Keratinocyte (primary cell): ENCODE measurements around the gene PPP2R5B. TPM values are rescaled to one million over a fixed set of nuclear protein-coding genes. Genes with fewer than 3 reads are reported as not detected.

Source experiments
- DNase-seq: peaks from one replicate; pipeline ENCODE4 v3.0.0-alpha.2; 2011; ENCODE audit warnings: low read depth, missing footprints, low spot score
- FAIRE-seq: peaks from 2 replicates; lab custom pipeline; 2011; peaks lifted over from hg19 to GRCh38; lab: Jason Lieb, UNC
- H2AFZ ChIP-seq: 2 replicates; pipeline ENCODE4 v1.6.0; 2012; ENCODE audit warnings: low read length, control low read depth, inconsistent platforms; ENCODE audit not compliant: control insufficient read depth
- H3K27ac ChIP-seq: 2 replicates; pipeline ENCODE4 v1.5.1; 2011; ENCODE audit warnings: low read length; ENCODE audit not compliant: control insufficient read depth, insufficient read depth
- H3K27me3 ChIP-seq: 3 replicates; pipeline ENCODE4 v1.6.0; 2011; ENCODE audit warnings: low read length; ENCODE audit not compliant: control insufficient read depth, insufficient read depth; ENCODE audit errors: extremely low read depth
- H3K36me3 ChIP-seq, 2 experiments: 2 replicates in 1 of 2; 3 replicates in 1 of 2; pipeline ENCODE4 v1.5.1; 2011; ENCODE audit warnings: low read length in 2 of 2, mild to moderate bottlenecking in 1 of 2; ENCODE audit not compliant: control insufficient read depth in 2 of 2, insufficient read depth in 2 of 2; ENCODE audit errors: extremely low read depth in 1 of 2
- H3K4me1 ChIP-seq: 3 replicates; pipeline ENCODE4 v1.5.1; 2011; ENCODE audit warnings: low read length; ENCODE audit not compliant: control insufficient read depth, insufficient read depth; ENCODE audit errors: extremely low read depth
- H3K4me2 ChIP-seq: 3 replicates; pipeline ENCODE4 v1.6.0; 2011; ENCODE audit warnings: low read depth, low read length; ENCODE audit not compliant: control insufficient read depth, insufficient read depth; ENCODE audit errors: extremely low read depth
- H3K4me3 ChIP-seq, 3 experiments: fragments of 200-600 bp in 1 of 3; sonication (generic) in 1 of 3; 2 replicates in 2 of 3; 3 replicates in 1 of 3; pipeline ENCODE4 v1.5.1; 2011 to 2016; ENCODE audit warnings: low read length in 3 of 3, mild to moderate bottlenecking in 3 of 3, control low read depth in 2 of 3, inconsistent platforms in 1 of 3, low read depth in 1 of 3, mixed read lengths in 1 of 3, mixed run types in 1 of 3, moderate library complexity in 1 of 3; ENCODE audit not compliant: control insufficient read depth in 2 of 3, insufficient read depth in 2 of 3; ENCODE audit errors: extremely low read depth in 1 of 3
- H3K79me2 ChIP-seq: 2 replicates; pipeline ENCODE4 v1.6.0; 2012; ENCODE audit warnings: low read length; ENCODE audit not compliant: control insufficient read depth, insufficient read depth
- H3K9ac ChIP-seq: 3 replicates; pipeline ENCODE4 v1.6.0; 2011; ENCODE audit warnings: low read length; ENCODE audit not compliant: control insufficient read depth, insufficient read depth; ENCODE audit errors: extremely low read depth
- H3K9me1 ChIP-seq: 3 replicates; pipeline ENCODE4 v1.6.0; 2011; ENCODE audit warnings: low read length; ENCODE audit not compliant: control insufficient read depth, insufficient read depth; ENCODE audit errors: extremely low read depth
- H3K9me3 ChIP-seq: 2 replicates; pipeline ENCODE4 v1.5.1; 2012; ENCODE audit warnings: low read depth, low read length; ENCODE audit not compliant: control insufficient read depth
- H4K20me1 ChIP-seq: 3 replicates; pipeline ENCODE4 v1.6.0; 2011; ENCODE audit warnings: low read length; ENCODE audit not compliant: control insufficient read depth, insufficient read depth; ENCODE audit errors: extremely low read depth
- EZH2 ChIP-seq: IDR thresholded peaks from one replicate; pipeline ENCODE4 v1.6.1; 2012; ENCODE audit warnings: inconsistent platforms, mild to moderate bottlenecking, low read length, moderate library complexity
- dilution Hi-C: fragments of 300-500 bp; cut with MboI; formaldehyde crosslinking; loops from one replicate; pipeline ENCODE4 v1.7.0; 2020; ENCODE audit warnings: low sequenced_read_pairs; ENCODE audit not compliant: extremely low pct_ligation_motif_present
- polyA plus RNA-seq, 5 experiments: library from polyadenylated mRNA; depleted of rRNA in 3 of 5; stranded (reverse) in 3 of 5; stranded (forward) in 1 of 5; unstranded in 1 of 5; fragments of >200 nt; gene quantifications; 1 replicate in 1 of 5; 2 replicates in 3 of 5; 3 replicates in 1 of 5; pipeline versions ENCODE4 v1.2.1 to v1.2.3, GENCODE V29; 2011 to 2012; ENCODE audit warnings: missing spikeins in 2 of 5, low read depth in 1 of 5, low replicate concordance in 1 of 5
- TF ChIP-seq, protein P1 (sequence below), 3 experiments: IDR thresholded peaks in 1 of 3; conservative IDR thresholded peaks in 1 of 3; optimal IDR thresholded peaks in 1 of 3; 2 replicates in 2 of 3; 3 replicates in 1 of 3; pipeline versions ENCODE3 to v1.5.1; 2011; ENCODE audit warnings: low read length in 3 of 3, mild to moderate bottlenecking in 3 of 3, moderate library complexity in 2 of 3, control low read depth in 1 of 3, inconsistent platforms in 1 of 3; ENCODE audit not compliant: insufficient read depth in 2 of 3; ENCODE audit errors: extremely low read depth in 1 of 3

The PPP2R5B gene
- polyA plus RNA-seq, 1 donor (not counting 4 experiments of a cell fraction or from before 2014, with no cell fraction given) = 16.4 TPM

DNA sequence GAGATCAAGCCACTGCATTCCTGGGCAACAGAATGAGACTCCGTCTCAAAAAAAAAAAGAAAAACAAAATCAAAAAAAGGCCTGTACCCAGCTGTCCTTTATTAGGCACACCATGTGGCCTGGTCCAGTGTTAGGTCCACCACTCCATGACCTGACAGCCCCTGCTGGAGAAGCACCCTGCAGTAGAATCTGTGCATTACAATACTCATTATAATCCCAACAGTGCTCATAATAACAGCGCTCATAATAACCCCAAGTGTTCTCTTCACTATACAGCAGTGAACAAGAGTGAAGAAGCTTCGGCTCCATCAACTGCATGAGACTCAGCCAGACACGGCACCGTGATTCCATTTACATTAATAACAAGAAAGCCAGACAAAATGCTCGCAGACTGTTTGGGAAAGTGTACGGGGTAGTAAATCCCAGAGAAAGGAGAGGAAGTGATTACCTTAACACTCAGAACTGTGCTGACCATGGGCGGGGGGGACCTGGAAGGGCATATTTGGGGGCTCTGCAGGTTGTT lies 37.2 kb upstream of the PPP2R5B start:
- H3K27me3 ChIP-seq = no peaks in the 10 kb centered on the region
- H3K9ac ChIP-seq = no peak overlapping the region
- H2AFZ ChIP-seq = no peak overlapping the region
- DNase-seq (no peak), FAIRE-seq (no peak)
- no peaks in the 10 kb centered on the region for H3K9me3 ChIP-seq
- H3K4me3 ChIP-seq = no peak overlapping the region
- H3K4me1 ChIP-seq = peaks cover 17% of the 10 kb centered on the region
- dilution Hi-C loops = no loop called here
- H3K36me3 ChIP-seq = no peaks in the 10 kb centered on the region
- no peaks in the 10 kb centered on the region for H3K79me2 ChIP-seq
- no peaks in the 10 kb centered on the region for H4K20me1 ChIP-seq
- no peak overlapping the region for H3K4me2 ChIP-seq
- peaks cover 2% of the 10 kb centered on the region for H3K9me1 ChIP-seq
- TF ChIP-seq EZH2 = no peak
- TF ChIP-seq, protein P1, sequence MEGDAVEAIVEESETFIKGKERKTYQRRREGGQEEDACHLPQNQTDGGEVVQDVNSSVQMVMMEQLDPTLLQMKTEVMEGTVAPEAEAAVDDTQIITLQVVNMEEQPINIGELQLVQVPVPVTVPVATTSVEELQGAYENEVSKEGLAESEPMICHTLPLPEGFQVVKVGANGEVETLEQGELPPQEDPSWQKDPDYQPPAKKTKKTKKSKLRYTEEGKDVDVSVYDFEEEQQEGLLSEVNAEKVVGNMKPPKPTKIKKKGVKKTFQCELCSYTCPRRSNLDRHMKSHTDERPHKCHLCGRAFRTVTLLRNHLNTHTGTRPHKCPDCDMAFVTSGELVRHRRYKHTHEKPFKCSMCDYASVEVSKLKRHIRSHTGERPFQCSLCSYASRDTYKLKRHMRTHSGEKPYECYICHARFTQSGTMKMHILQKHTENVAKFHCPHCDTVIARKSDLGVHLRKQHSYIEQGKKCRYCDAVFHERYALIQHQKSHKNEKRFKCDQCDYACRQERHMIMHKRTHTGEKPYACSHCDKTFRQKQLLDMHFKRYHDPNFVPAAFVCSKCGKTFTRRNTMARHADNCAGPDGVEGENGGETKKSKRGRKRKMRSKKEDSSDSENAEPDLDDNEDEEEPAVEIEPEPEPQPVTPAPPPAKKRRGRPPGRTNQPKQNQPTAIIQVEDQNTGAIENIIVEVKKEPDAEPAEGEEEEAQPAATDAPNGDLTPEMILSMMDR (optimal IDR thresholded peaks at IDR 0.05 in 1 of 3, IDR thresholded peaks at IDR 0.05 in 1 of 3, conservative IDR thresholded peaks at IDR 0.05 in 1 of 3; ENCODE audit: extremely low read depth in 1 of 3, insufficient read depth in 2 of 3, low read length in 3 of 3) = no peak
- H3K27ac ChIP-seq = no peak overlapping the region

DNA sequence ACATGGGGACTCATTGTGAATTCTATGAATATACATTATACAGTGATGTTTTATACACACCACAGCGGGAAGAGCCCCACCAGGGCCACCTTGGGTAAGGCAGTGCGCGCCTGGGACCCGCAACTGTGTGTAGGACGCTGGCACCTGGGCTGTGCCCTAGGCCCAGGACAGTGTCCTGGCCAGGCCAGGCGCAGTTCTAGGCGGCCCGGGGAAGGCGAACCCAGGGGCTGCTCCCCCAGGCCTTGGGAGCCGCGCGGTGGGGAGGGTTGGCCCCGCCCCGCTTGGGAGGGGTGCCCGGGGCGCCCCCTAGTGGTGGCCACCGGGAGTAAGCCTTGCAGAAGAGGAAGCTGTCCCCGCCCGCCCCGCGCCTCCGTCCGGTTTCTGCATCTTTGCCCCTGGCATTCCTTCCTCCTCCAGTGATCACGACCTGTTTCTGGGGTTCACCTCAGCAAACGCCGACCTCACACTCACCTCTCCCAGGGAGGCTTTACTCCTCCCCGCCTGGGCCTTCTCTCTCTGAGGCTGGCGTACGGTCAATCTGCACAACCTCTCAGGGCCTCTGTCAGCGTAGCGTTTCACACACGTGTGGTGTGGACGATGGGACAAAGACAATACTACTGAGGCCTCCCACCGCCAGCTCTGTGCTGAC lies 36.6 kb upstream of the PPP2R5B start:
- no peaks in the 10 kb centered on the region for H3K27me3 ChIP-seq
- no peaks in the 10 kb centered on the region for H3K79me2 ChIP-seq
- H3K27ac ChIP-seq = no peak overlapping the region
- H3K4me1 ChIP-seq = peaks cover 17% of the 10 kb centered on the region
- FAIRE-seq (no peak), DNase-seq (no peak)
- peaks cover 2% of the 10 kb centered on the region for H3K9me1 ChIP-seq
- no peaks in the 10 kb centered on the region for H3K9me3 ChIP-seq
- no peaks in the 10 kb centered on the region for H4K20me1 ChIP-seq
- H2AFZ ChIP-seq = peak overlapping the region; percentile 96
- no peak overlapping the region for H3K4me3 ChIP-seq
- TF ChIP-seq, protein P1 (optimal IDR thresholded peaks at IDR 0.05 in 1 of 3, IDR thresholded peaks at IDR 0.05 in 1 of 3, conservative IDR thresholded peaks at IDR 0.05 in 1 of 3; ENCODE audit: extremely low read depth in 1 of 3, insufficient read depth in 2 of 3, low read length in 3 of 3) = peak; percentile 75 to 99 (median 89)
- TF ChIP-seq EZH2 = no peak
- H3K9ac ChIP-seq = peak overlapping the region; percentile 8
- peak overlapping the region; percentile 53 for H3K4me2 ChIP-seq
- no peaks in the 10 kb centered on the region for H3K36me3 ChIP-seq
- dilution Hi-C loops = no loop called here
